Measurements from ENCODE around the gene WASL. TPM values are rescaled to one million over a fixed set of nuclear protein-coding genes. Genes with fewer than 3 reads are reported as not detected.

Gene WASL
- polyA plus RNA-seq, 2 of the 4 experiments (the other 2 are of a cell fraction), result 18.5 to 21.0 TPM

- peaks cover 52% of the 10 kb centered on the region for H3K4me1 ChIP-seq
- H3K4me3 ChIP-seq, result no peak overlapping the region
- H3K4me2 ChIP-seq, result no peak overlapping the region
- TF ChIP-seq JUNB (IDR thresholded peaks at IDR 0.05), result no peak
- no peak for TF ChIP-seq RARB (CRISPR knock-in tag; IDR thresholded peaks at IDR 0.05)
- no peak for TF ChIP-seq RCOR1 (IDR thresholded peaks at IDR 0.05; ENCODE audit: low read depth, low read length)
- TF ChIP-seq ZNF302 (CRISPR knock-in tag; IDR thresholded peaks at IDR 0.05), result no peak
- TF ChIP-seq SREBF2 (IDR thresholded peaks at IDR 0.05), result no peak
- TF ChIP-seq HOXB5 (CRISPR knock-in tag; IDR thresholded peaks at IDR 0.05), result no peak
- TF ChIP-seq ZSCAN20 (CRISPR knock-in tag; IDR thresholded peaks at IDR 0.05), result no peak
- no peak for TF ChIP-seq POLR2AphosphoS2 (conservative IDR thresholded peaks at IDR 0.05; ENCODE audit: low read length)
- TF ChIP-seq MYC (IDR thresholded peaks at IDR 0.05; ENCODE audit: borderline replicate concordance, low read length), result no peak
- TF ChIP-seq BHLHE40 (IDR thresholded peaks at IDR 0.05; ENCODE audit: low read depth, low read length), result no peak
- TF ChIP-seq ZC3H11A (IDR thresholded peaks at IDR 0.05), result no peak
- TF ChIP-seq CBX2 (IDR thresholded peaks at IDR 0.05; ENCODE audit: borderline replicate concordance, low read depth), result no peak
- no peak for TF ChIP-seq RAD21 (conservative IDR thresholded peaks at IDR 0.05 in 1 of 2, IDR thresholded peaks at IDR 0.05 in 1 of 2)
- no peak for TF ChIP-seq RFX5 (IDR thresholded peaks at IDR 0.05)
- no peak for TF ChIP-seq FOSL2 (IDR thresholded peaks at IDR 0.05)
- TF ChIP-seq FOSL2 (CRISPR knock-in tag; IDR thresholded peaks at IDR 0.05), result no peak
- ChIA-PET POLR2A (no interaction called here), CTCF (interaction anchor here (1.6 kb wide), 1 partner anchor 41 kb away, joined by 3 read pairs; no protein-coding TSS in a partner anchor)
- H3K9me3 ChIP-seq, result no peaks in the 10 kb centered on the region
- FAIRE-seq, result no peak
- WGBS (ENCODE audit: missing lambda C conversion rate), result 77% methylated on average over 3 of the region's 3 CpGs
- no peak for ATAC-seq
- no peak overlapping the region for H3K27ac ChIP-seq
- DNase-seq (ENCODE audit: low read depth in 1 of 2, low spot score in 1 of 2), result no peak
These were observed 34.3 kb downstream of the WASL start for GRCh38 chr7:123714296-123715080.

GRCh38 chr7:123712619-123713018, 36.2 kb downstream of the WASL start:
- 45% methylated on average over 1 of the region's 1 CpG for WGBS (ENCODE audit: missing lambda C conversion rate)
- no peak for FAIRE-seq
- peaks cover 50% of the 10 kb centered on the region for H3K4me1 ChIP-seq

More at GRCh38 chr7:123712619-123713018, 36.2 kb downstream of the WASL start:
- TF ChIP-seq NPAS2 (CRISPR knock-in tag; IDR thresholded peaks at IDR 0.05; ENCODE audit: borderline replicate concordance), result no peak
- no peak for TF ChIP-seq JUN (IDR thresholded peaks at IDR 0.05)
- no peak for TF ChIP-seq REST (IDR thresholded peaks at IDR 0.05)
- TF ChIP-seq CBX2 (IDR thresholded peaks at IDR 0.05; ENCODE audit: borderline replicate concordance, low read depth), result no peak
- no peak for TF ChIP-seq RAD21 (conservative IDR thresholded peaks at IDR 0.05 in 1 of 2, IDR thresholded peaks at IDR 0.05 in 1 of 2)
- TF ChIP-seq EHF (CRISPR knock-in tag; IDR thresholded peaks at IDR 0.05), result no peak
- no peak for TF ChIP-seq ZNF302 (CRISPR knock-in tag; IDR thresholded peaks at IDR 0.05)
- TF ChIP-seq HMGXB4 (CRISPR knock-in tag; IDR thresholded peaks at IDR 0.05; ENCODE audit: borderline replicate concordance), result no peak
- no peak for TF ChIP-seq CBX8 (IDR thresholded peaks at IDR 0.05)
- no peak for TF ChIP-seq POLR2A (IDR thresholded peaks at IDR 0.05; ENCODE audit: low read length)
- no peak for TF ChIP-seq POLR2AphosphoS2 (conservative IDR thresholded peaks at IDR 0.05; ENCODE audit: low read length)
- TF ChIP-seq RNF2 (IDR thresholded peaks at IDR 0.05; ENCODE audit: borderline replicate concordance, low read depth), result no peak
- TF ChIP-seq SMC3 (IDR thresholded peaks at IDR 0.05), result no peak
- TF ChIP-seq FOSL2 (IDR thresholded peaks at IDR 0.05), result no peak
- no peak for TF ChIP-seq FOSL2 (CRISPR knock-in tag; IDR thresholded peaks at IDR 0.05)
- ChIA-PET CTCF (no interaction called here), POLR2A (no interaction called here)
- Histone ChIP-seq H3K9me3 (no peaks in the 10 kb centered on the region), H3K4me2 (no peak overlapping the region), H3K27ac (no peak overlapping the region), H3K4me3 (no peak overlapping the region)
- ATAC-seq, result no peak
- DNase-seq (ENCODE audit: low read depth in 1 of 2, low spot score in 1 of 2), result no peak

Data from A549 (cell line).